ENCODE data around the gene FANCM. TPM values are rescaled to one million over a fixed set of nuclear protein-coding genes. Genes with fewer than 3 reads are reported as not detected.
"Not testable (repeated sequence)": the region's sequence is repeated elsewhere in the genome, so short reads cannot be mapped to it uniquely, and the experiment has no call there.

FANCM gene
- total RNA-seq, 1 experiment from 2014 or later = 6.6 TPM

- Mint-ChIP-seq H3K27ac (ENCODE audit: low read depth, unreplicated experiment) (no peak overlapping the region), H3K36me3 (ENCODE audit: insufficient read depth, unreplicated experiment) (peaks cover 50% of the 10 kb centered on the region), H3K9me3 (ENCODE audit: unreplicated experiment) (no peaks in the 10 kb centered on the region), H3K4me1 (ENCODE audit: insufficient read depth, unreplicated experiment) (peaks cover 3% of the 10 kb centered on the region), H3K27me3 (ENCODE audit: insufficient read depth, unreplicated experiment) (no peaks in the 10 kb centered on the region), H3K4me3 (ENCODE audit: unreplicated experiment) (no peak overlapping the region)
- ChIA-PET CTCF (no interaction called here), POLR2A (interaction anchor here (0.8 to 1.3 kb wide), 2 partner anchors 38 to 70 kb away, joined by 3 read pairs; partner anchors contain the start of gene FKBP3)
- BruUV-seq (replicated peaks) = no TSS peak
- TF ChIP-seq CTCF (IDR thresholded peaks at IDR 0.05; ENCODE audit: unreplicated experiment) = no peak
- no peak for DNase-seq (ENCODE audit: unreplicated experiment)
- intact Hi-C loops (cut with micrococcal nuclease) = no loop called here
Measured at GRCh38 chr14:45204241-45204640, 68.5 kb downstream of the FANCM start.

- POLR2A ChIA-PET = no interaction called here
- no TSS peak for BruUV-seq (replicated peaks)
- CTCF ChIA-PET = no interaction called here
- Mint-ChIP-seq H3K27me3 (ENCODE audit: insufficient read depth, unreplicated experiment) (no peaks in the 10 kb centered on the region), H3K4me3 (ENCODE audit: unreplicated experiment) (no peak overlapping the region), H3K36me3 (ENCODE audit: insufficient read depth, unreplicated experiment) (peaks cover 61% of the 10 kb centered on the region), H3K4me1 (ENCODE audit: insufficient read depth, unreplicated experiment) (no peaks in the 10 kb centered on the region), H3K27ac (ENCODE audit: low read depth, unreplicated experiment) (no peak overlapping the region), H3K9me3 (ENCODE audit: unreplicated experiment) (no peaks in the 10 kb centered on the region)
- no peak for TF ChIP-seq CTCF (IDR thresholded peaks at IDR 0.05; ENCODE audit: unreplicated experiment)
- intact Hi-C loops (cut with micrococcal nuclease) = no loop called here
- no peak for DNase-seq (ENCODE audit: unreplicated experiment)
Measured at GRCh38 chr14:45210159-45210558, 74.4 kb downstream of the FANCM start.

GRCh38 chr14:45211295-45211694, 75.6 kb downstream of the FANCM start:
- H3K36me3 Mint-ChIP-seq (ENCODE audit: insufficient read depth, unreplicated experiment) = peaks cover 58% of the 10 kb centered on the region
- H3K9me3 Mint-ChIP-seq (ENCODE audit: unreplicated experiment) = no peaks in the 10 kb centered on the region
- no peak overlapping the region for H3K27ac Mint-ChIP-seq (ENCODE audit: low read depth, unreplicated experiment)
- no TSS peak for BruUV-seq (replicated peaks)
- intact Hi-C loops (cut with micrococcal nuclease) = no loop called here
- H3K4me1 Mint-ChIP-seq (ENCODE audit: insufficient read depth, unreplicated experiment) = no peaks in the 10 kb centered on the region
- no peak overlapping the region for H3K4me3 Mint-ChIP-seq (ENCODE audit: unreplicated experiment)
- ChIA-PET POLR2A (interaction anchor here (0.7 to 0.8 kb wide), 2 partner anchors 13 to 77 kb away, joined by 3 read pairs; partner anchors contain the start of gene FKBP3), CTCF (interaction anchor here (1.5 kb wide), 1 partner anchor 9 kb away, joined by 4 read pairs; no protein-coding TSS in a partner anchor)
- TF ChIP-seq CTCF (IDR thresholded peaks at IDR 0.05; ENCODE audit: unreplicated experiment) = no peak
- no peaks in the 10 kb centered on the region for H3K27me3 Mint-ChIP-seq (ENCODE audit: insufficient read depth, unreplicated experiment)
- DNase-seq (ENCODE audit: unreplicated experiment) = no peak

- H3K4me1 Mint-ChIP-seq (ENCODE audit: insufficient read depth, unreplicated experiment) = no peaks in the 10 kb centered on the region
- DNase-seq (ENCODE audit: unreplicated experiment) = no peak
Measured at GRCh38 chr14:45212231-45212630, 76.5 kb downstream of the FANCM start.

GRCh38 chr14:45213716-45214115, 78.0 kb downstream of the FANCM start:
- peaks cover 55% of the 10 kb centered on the region for H3K36me3 Mint-ChIP-seq (ENCODE audit: insufficient read depth, unreplicated experiment)
- H3K4me1 Mint-ChIP-seq (ENCODE audit: insufficient read depth, unreplicated experiment); DNase-seq (ENCODE audit: unreplicated experiment); H3K4me3 Mint-ChIP-seq (ENCODE audit: unreplicated experiment); H3K9me3 Mint-ChIP-seq (ENCODE audit: unreplicated experiment); POLR2A ChIA-PET; H3K27ac Mint-ChIP-seq (ENCODE audit: low read depth, unreplicated experiment); CTCF ChIA-PET; H3K27me3 Mint-ChIP-seq (ENCODE audit: insufficient read depth, unreplicated experiment); intact Hi-C loops (cut with micrococcal nuclease); BruUV-seq (replicated peaks): not testable (repeated sequence)

More at GRCh38 chr14:45212231-45212630, 76.5 kb downstream of the FANCM start:
- no TSS peak for BruUV-seq (replicated peaks)
- intact Hi-C loops (cut with micrococcal nuclease) = no loop called here
- TF ChIP-seq CTCF (IDR thresholded peaks at IDR 0.05; ENCODE audit: unreplicated experiment) = no peak
- Mint-ChIP-seq H3K27ac (ENCODE audit: low read depth, unreplicated experiment) (no peak overlapping the region), H3K9me3 (ENCODE audit: unreplicated experiment) (no peaks in the 10 kb centered on the region), H3K4me3 (ENCODE audit: unreplicated experiment) (no peak overlapping the region), H3K36me3 (ENCODE audit: insufficient read depth, unreplicated experiment) (peaks cover 58% of the 10 kb centered on the region), H3K27me3 (ENCODE audit: insufficient read depth, unreplicated experiment) (no peaks in the 10 kb centered on the region)
- ChIA-PET CTCF (interaction anchor here (1.5 kb wide), 1 partner anchor 10 kb away, joined by 4 read pairs; no protein-coding TSS in a partner anchor), POLR2A (interaction anchor here (0.8 kb wide), 1 partner anchor 14 kb away, joined by 3 read pairs; no protein-coding TSS in a partner anchor)

- H3K27me3 Mint-ChIP-seq (ENCODE audit: insufficient read depth, unreplicated experiment); CTCF ChIA-PET; H3K27ac Mint-ChIP-seq (ENCODE audit: low read depth, unreplicated experiment); H3K4me3 Mint-ChIP-seq (ENCODE audit: unreplicated experiment); H3K9me3 Mint-ChIP-seq (ENCODE audit: unreplicated experiment); BruUV-seq (replicated peaks); POLR2A ChIA-PET; intact Hi-C loops (cut with micrococcal nuclease); DNase-seq (ENCODE audit: unreplicated experiment); H3K4me1 Mint-ChIP-seq (ENCODE audit: insufficient read depth, unreplicated experiment): not testable (repeated sequence)
- peaks cover 52% of the 10 kb centered on the region for H3K36me3 Mint-ChIP-seq (ENCODE audit: insufficient read depth, unreplicated experiment)
Measured at GRCh38 chr14:45214341-45214740, 78.6 kb downstream of the FANCM start.

Data from MCF 10A (cell line).